GM23338 (cell line): ENCODE measurements around the gene GATA1. TPM values are rescaled to one million over a fixed set of nuclear protein-coding genes. Genes with fewer than 3 reads are reported as not detected.

ENCODE experiments used
- ATAC-seq: fragments of 200-7000 bp; cut with Tn5 transposase; 3 replicates; pipeline ENCODE4 v1.9.1; 2020
- DNase-seq: peaks from one replicate; pipeline ENCODE4 v3.0.0-alpha.2; 2015; ENCODE audit warnings: low spot score
- H2AFZ ChIP-seq: fragments of 200-600 bp; sonication (generic); 2 replicates; pipeline ENCODE4 v1.8.0; 2016; ENCODE audit warnings: antibody characterized with exemption, mild to moderate bottlenecking, moderate library complexity
- H3F3A ChIP-seq: fragments of 200-600 bp; sonication (generic); replicated peaks from 2 replicates; pipeline ENCODE4 v1.8.0; 2017; ENCODE audit warnings: antibody characterized with exemption, mixed run types, low read depth
- H3K27ac ChIP-seq: fragments of 200-600 bp; sonication (generic); 2 replicates; pipeline ENCODE4 v1.6.1; 2016; ENCODE audit warnings: low read depth
- H3K27me3 ChIP-seq: fragments of 200-600 bp; sonication (generic); 2 replicates; pipeline ENCODE4 v1.8.0; 2016; ENCODE audit warnings: mild to moderate bottlenecking, mixed run types, moderate library complexity; ENCODE audit not compliant: insufficient read depth
- H3K36me3 ChIP-seq: fragments of 200-600 bp; sonication (generic); 2 replicates; pipeline ENCODE4 v1.8.0; 2016; ENCODE audit warnings: mild to moderate bottlenecking; ENCODE audit not compliant: insufficient read depth
- H3K4me1 ChIP-seq: fragments of 200-600 bp; sonication (generic); 2 replicates; pipeline ENCODE4 v1.8.0; 2016; ENCODE audit warnings: mild to moderate bottlenecking, moderate library complexity; ENCODE audit not compliant: insufficient read depth
- H3K4me2 ChIP-seq: fragments of 200-600 bp; sonication (generic); 2 replicates; pipeline ENCODE4 v1.7.1; 2017; ENCODE audit warnings: mixed run types
- H3K4me3 ChIP-seq: fragments of 200-600 bp; sonication (generic); 2 replicates; pipeline ENCODE4 v1.6.1; 2016; ENCODE audit warnings: mixed run types
- H3K79me2 ChIP-seq: fragments of 200-600 bp; sonication (generic); replicated peaks from 2 replicates; pipeline ENCODE4 v1.8.0; 2017; ENCODE audit warnings: mild to moderate bottlenecking; ENCODE audit not compliant: insufficient read depth
- H3K9me2 ChIP-seq: fragments of 200-600 bp; sonication (generic); 2 replicates; pipeline ENCODE4 v1.8.0; 2017; ENCODE audit not compliant: insufficient read depth
- H4K20me1 ChIP-seq: fragments of 200-600 bp; sonication (generic); replicated peaks from 2 replicates; pipeline ENCODE4 v1.8.0; 2017; ENCODE audit warnings: mild to moderate bottlenecking; ENCODE audit not compliant: insufficient read depth
- H3K27ac Mint-ChIP-seq: 2 replicates; pipeline ENCODE4 v1.8.0; 2020; ENCODE audit warnings: inconsistent platforms, mild to moderate bottlenecking, moderate library complexity, mixed read lengths
- H3K27me3 Mint-ChIP-seq: 3 replicates; pipeline ENCODE4 v1.8.0; 2022; ENCODE audit warnings: low read depth, mild to moderate bottlenecking, moderate library complexity, mixed read lengths, inconsistent platforms; ENCODE audit not compliant: insufficient read depth, poor library complexity
- H3K36me3 Mint-ChIP-seq: 3 replicates; pipeline ENCODE4 v1.8.0; 2021; ENCODE audit warnings: low read depth, mild to moderate bottlenecking, inconsistent platforms, moderate library complexity, mixed read lengths
- H3K4me1 Mint-ChIP-seq: 3 replicates; pipeline ENCODE4 v1.8.0; 2020; ENCODE audit warnings: mild to moderate bottlenecking, inconsistent platforms, mixed read lengths
- H3K4me3 Mint-ChIP-seq: 3 replicates; pipeline ENCODE4 v1.8.0; 2021; ENCODE audit warnings: moderate library complexity, mild to moderate bottlenecking, inconsistent platforms, mixed read lengths
- H3K9me3 Mint-ChIP-seq: 3 replicates; pipeline ENCODE4 v1.8.0; 2020; ENCODE audit warnings: moderate library complexity, mild to moderate bottlenecking, inconsistent platforms, mixed read lengths
- EZH2 ChIP-seq: fragments of 200-600 bp; sonication (generic); IDR thresholded peaks from one replicate; pipeline ENCODE4 v1.8.0; 2017; ENCODE audit warnings: antibody characterized with exemption, mild to moderate bottlenecking, low read depth; ENCODE audit not compliant: unreplicated experiment
- JUNB ChIP-seq: IDR thresholded peaks from one replicate; pipeline ENCODE4 v1.6.1; 2016; ENCODE audit warnings: antibody characterized with exemption; ENCODE audit not compliant: unreplicated experiment
- NANOG ChIP-seq: IDR thresholded peaks from 2 replicates; pipeline ENCODE4 v1.6.1; 2016; ENCODE audit warnings: antibody characterized with exemption, borderline replicate concordance
- REST ChIP-seq: IDR thresholded peaks from one replicate; pipeline ENCODE4 v1.6.1; 2018; ENCODE audit warnings: antibody characterized with exemption; ENCODE audit not compliant: unreplicated experiment
- ZNF114 ChIP-seq: fragments of 250-450 bp; sonication (Bioruptor Pico); IDR thresholded peaks from 2 replicates; pipeline ENCODE4 v1.5.0; 2020; ENCODE audit warnings: mild to moderate bottlenecking, moderate library complexity
- ZNF331 ChIP-seq: fragments of 250-450 bp; sonication (Bioruptor Pico); IDR thresholded peaks from 2 replicates; pipeline ENCODE4 v1.5.0; 2020; ENCODE audit warnings: low read depth, mild to moderate bottlenecking, moderate library complexity
- ZNF462 ChIP-seq: fragments of 250-450 bp; sonication (Bioruptor Pico); IDR thresholded peaks from 2 replicates; pipeline ENCODE4 v1.5.0; 2020; ENCODE audit warnings: mild to moderate bottlenecking, moderate library complexity
- polyA plus RNA-seq: library from polyadenylated mRNA; unstranded; fragments of >200 nt; fragmentation: Nextera tagmentation; extraction: Ambion mirVana; gene quantifications from 2 replicates; pipeline ENCODE4 v1.2.1, GENCODE V29; 2016
- total RNA-seq: library from RNA; depleted of rRNA; stranded (reverse); fragments of >200 nt; shearing (Covaris generic); gene quantifications from 2 replicates; pipeline ENCODE4 v1.2.3, GENCODE V29; 2014

Gene GATA1
- total and polyA plus RNA-seq, 2 experiments from 2014 or later, result not detected

GRCh38 chrX:48754238-48754637 is 32.2 kb upstream of the GATA1 start:
- H3K79me2 ChIP-seq, result no peaks in the 10 kb centered on the region
- H3K27ac ChIP-seq, result no peak overlapping the region
- H3K36me3 Mint-ChIP-seq, result no peaks in the 10 kb centered on the region
- H3K27me3 ChIP-seq, result no peaks in the 10 kb centered on the region
- H3K4me2 ChIP-seq, result no peak overlapping the region
- ATAC-seq (no peak), DNase-seq (no peak)
- H3K4me1 ChIP-seq, result no peaks in the 10 kb centered on the region
- no peaks in the 10 kb centered on the region for H3K36me3 ChIP-seq
- H2AFZ ChIP-seq, result no peak overlapping the region
- no peaks in the 10 kb centered on the region for H4K20me1 ChIP-seq
- H3K27ac Mint-ChIP-seq, result no peak overlapping the region
- TF ChIP-seq ZNF331 (CRISPR knock-in tag), result no peak
- TF ChIP-seq NANOG, result no peak
- TF ChIP-seq JUNB, result no peak
- TF ChIP-seq ZNF114 (CRISPR knock-in tag), result no peak
- no peak for TF ChIP-seq ZNF462
- no peak for TF ChIP-seq REST
- TF ChIP-seq EZH2, result no peak
- no peak overlapping the region for H3K4me3 Mint-ChIP-seq
- H3K9me2 ChIP-seq, result no peaks in the 10 kb centered on the region
- H3K9me3 Mint-ChIP-seq, result no peaks in the 10 kb centered on the region
- H3K4me1 Mint-ChIP-seq, result no peaks in the 10 kb centered on the region
- no peak overlapping the region for H3K4me3 ChIP-seq
- H3K27me3 Mint-ChIP-seq, result peaks cover 3% of the 10 kb centered on the region
- H3F3A ChIP-seq, result no peaks in the 10 kb centered on the region
